ENCODE data around the gene RASA3. TPM values are rescaled to one million over a fixed set of nuclear protein-coding genes. Genes with fewer than 3 reads are reported as not detected.

RASA3 gene
- total RNA-seq, 4 donors from 2014 or later, result 25.0 to 43.1 (median 30.2) TPM

DNA sequence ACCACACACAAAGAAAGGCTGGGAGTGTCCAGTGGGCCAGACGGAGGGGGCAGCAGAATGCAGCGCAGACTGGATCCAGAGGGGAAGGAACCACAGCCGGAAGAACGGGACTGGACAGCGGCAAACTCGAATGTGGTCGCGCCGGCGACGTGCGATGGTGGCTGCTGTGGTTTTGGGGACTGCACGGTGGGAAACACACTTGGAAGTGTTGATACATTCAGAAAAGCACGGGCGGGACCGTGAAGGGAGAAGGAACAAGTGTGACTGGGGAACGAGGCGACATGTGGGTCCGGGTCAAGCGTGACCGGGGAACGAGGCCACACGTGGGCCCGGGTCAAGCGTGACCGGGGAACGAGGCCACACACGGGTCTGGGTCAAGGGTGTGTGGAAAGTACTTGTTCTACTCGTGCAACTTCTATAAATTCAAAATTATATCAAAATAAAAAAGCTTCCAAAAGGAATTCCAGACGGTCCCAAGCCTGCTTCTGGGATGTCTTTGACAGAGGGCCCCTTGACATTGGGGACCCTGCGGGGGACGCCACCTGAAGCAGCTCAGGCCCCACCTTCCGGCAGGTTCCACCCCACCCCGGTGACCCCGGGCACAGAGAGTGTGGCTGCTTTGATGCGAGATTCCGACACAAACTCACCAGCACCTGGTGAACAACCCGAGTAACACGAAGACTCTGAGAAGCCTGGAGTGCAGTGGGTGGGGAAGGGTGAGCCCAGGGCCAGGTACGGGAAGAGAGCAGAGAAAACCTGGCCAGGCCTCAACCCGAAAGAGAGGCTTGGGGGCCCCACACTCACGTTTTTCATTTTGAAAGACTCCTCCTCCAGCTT, 133.4 kb downstream of the RASA3 start:
- WGBS, 2 donors (ENCODE audit: low coverage in 1 of 2), result 73 to 89% methylated on average over 8 to 20 of the region's 42 CpGs
- Histone ChIP-seq H3K9me3 (no peaks in the 10 kb centered on the region), H3K4me1 (peaks cover 0 to 18% (median 6%) of the 10 kb centered on the region in 3 donors), H3K4me3 (no peak overlapping the region), H3K36me3 (peaks cover 0 to 88% of the 10 kb centered on the region in 2 donors), H3K27me3 (no peaks in the 10 kb centered on the region), H3K27ac (peak overlapping the region in 2 of 4 donors; percentile 43 to 54)
- no peak for ATAC-seq
- no peak for TF ChIP-seq EP300 (IDR thresholded peaks at IDR 0.05)

- ATAC-seq, result peak; percentile 29
- peak overlapping the region in 3 of 4 donors; percentile 43 to 54 (median 43) for H3K27ac ChIP-seq
- peaks cover 0 to 18% (median 6%) of the 10 kb centered on the region in 3 donors for H3K4me1 ChIP-seq
- 69 to 95% methylated on average over 5 to 14 of the region's 29 CpGs for WGBS, 2 donors (ENCODE audit: low coverage in 1 of 2)
- no peak overlapping the region for H3K4me3 ChIP-seq
- peaks cover 0 to 85% of the 10 kb centered on the region in 2 donors for H3K36me3 ChIP-seq
- no peaks in the 10 kb centered on the region for H3K27me3 ChIP-seq
- TF ChIP-seq POLR2AphosphoS5 (IDR thresholded peaks at IDR 0.05) (peak; percentile 23), EP300 (IDR thresholded peaks at IDR 0.05) (no peak), POLR2A (IDR thresholded peaks at IDR 0.05) (no peak)
- TF ChIP-seq, protein P1, sequence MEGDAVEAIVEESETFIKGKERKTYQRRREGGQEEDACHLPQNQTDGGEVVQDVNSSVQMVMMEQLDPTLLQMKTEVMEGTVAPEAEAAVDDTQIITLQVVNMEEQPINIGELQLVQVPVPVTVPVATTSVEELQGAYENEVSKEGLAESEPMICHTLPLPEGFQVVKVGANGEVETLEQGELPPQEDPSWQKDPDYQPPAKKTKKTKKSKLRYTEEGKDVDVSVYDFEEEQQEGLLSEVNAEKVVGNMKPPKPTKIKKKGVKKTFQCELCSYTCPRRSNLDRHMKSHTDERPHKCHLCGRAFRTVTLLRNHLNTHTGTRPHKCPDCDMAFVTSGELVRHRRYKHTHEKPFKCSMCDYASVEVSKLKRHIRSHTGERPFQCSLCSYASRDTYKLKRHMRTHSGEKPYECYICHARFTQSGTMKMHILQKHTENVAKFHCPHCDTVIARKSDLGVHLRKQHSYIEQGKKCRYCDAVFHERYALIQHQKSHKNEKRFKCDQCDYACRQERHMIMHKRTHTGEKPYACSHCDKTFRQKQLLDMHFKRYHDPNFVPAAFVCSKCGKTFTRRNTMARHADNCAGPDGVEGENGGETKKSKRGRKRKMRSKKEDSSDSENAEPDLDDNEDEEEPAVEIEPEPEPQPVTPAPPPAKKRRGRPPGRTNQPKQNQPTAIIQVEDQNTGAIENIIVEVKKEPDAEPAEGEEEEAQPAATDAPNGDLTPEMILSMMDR (IDR thresholded peaks at IDR 0.05), result no peak
- H3K9me3 ChIP-seq, result no peaks in the 10 kb centered on the region
Observed at GRCh38 chr13:113997845-113998751, 134.3 kb downstream of the RASA3 start.

GRCh38 chr13:113996912-113997745, 135.3 kb downstream of the RASA3 start:
- H3K27ac ChIP-seq, result peak overlapping the region in 2 of 4 donors; percentile 43 to 54
- H3K4me3 ChIP-seq, result no peak overlapping the region
- peaks cover 0 to 18% (median 6%) of the 10 kb centered on the region in 3 donors for H3K4me1 ChIP-seq
- TF ChIP-seq POLR2AphosphoS5 (IDR thresholded peaks at IDR 0.05), result no peak
- no peak for TF ChIP-seq POLR2A (IDR thresholded peaks at IDR 0.05)
- TF ChIP-seq, protein P1 (IDR thresholded peaks at IDR 0.05), result no peak
- no peak for TF ChIP-seq EP300 (IDR thresholded peaks at IDR 0.05)
- ATAC-seq, result no peak
- H3K9me3 ChIP-seq, result no peaks in the 10 kb centered on the region
- H3K36me3 ChIP-seq, result peaks cover 0 to 85% of the 10 kb centered on the region in 2 donors
- WGBS, 2 donors (ENCODE audit: low coverage in 1 of 2), result 70 to 74% methylated on average over 3 to 6 of the region's 13 CpGs
- H3K27me3 ChIP-seq, result no peaks in the 10 kb centered on the region

GRCh38 chr13:113996081-113996911, 136.1 kb downstream of the RASA3 start:
- H3K4me3 ChIP-seq, result no peak overlapping the region
- no peak for ATAC-seq
- H3K4me1 ChIP-seq, result peaks cover 0 to 18% (median 6%) of the 10 kb centered on the region in 3 donors
- peaks cover 0 to 85% of the 10 kb centered on the region in 2 donors for H3K36me3 ChIP-seq
- H3K9me3 ChIP-seq, result no peaks in the 10 kb centered on the region
- WGBS, 2 donors (ENCODE audit: low coverage in 1 of 2), result 93 to 100% methylated on average over 2 to 3 of the region's 38 CpGs
- TF ChIP-seq POLR2A (IDR thresholded peaks at IDR 0.05), result no peak
- no peak for TF ChIP-seq POLR2AphosphoS5 (IDR thresholded peaks at IDR 0.05)
- no peak for TF ChIP-seq EP300 (IDR thresholded peaks at IDR 0.05)
- TF ChIP-seq, protein P1 (IDR thresholded peaks at IDR 0.05), result no peak
- H3K27me3 ChIP-seq, result no peaks in the 10 kb centered on the region
- H3K27ac ChIP-seq, result no peak overlapping the region

Data from gastroesophageal sphincter (tissue), 4 donors.